Osteocyte (in vitro differentiated cells): ENCODE data around the gene ZSWIM7. TPM values are rescaled to one million over a fixed set of nuclear protein-coding genes. Genes with fewer than 3 reads are reported as not detected.

Source experiments
- DNase-seq: peaks from one replicate; pipeline ENCODE4 v3.0.0; 2021; ENCODE audit warnings: mixed read lengths; ENCODE audit not compliant: unreplicated experiment; ENCODE audit errors: extremely low spot score
- H3K27ac Mint-ChIP-seq: one replicate; pipeline ENCODE4 v1.8.0; 2021; ENCODE audit warnings: mild to moderate bottlenecking, mixed read lengths; ENCODE audit not compliant: unreplicated experiment
- H3K27me3 Mint-ChIP-seq: one replicate; pipeline ENCODE4 v1.8.0; 2021; ENCODE audit warnings: mixed read lengths; ENCODE audit not compliant: unreplicated experiment
- H3K36me3 Mint-ChIP-seq: one replicate; pipeline ENCODE4 v1.8.0; 2021; ENCODE audit warnings: mixed read lengths; ENCODE audit not compliant: unreplicated experiment
- H3K4me1 Mint-ChIP-seq: one replicate; pipeline ENCODE4 v1.8.0; 2021; ENCODE audit warnings: mixed read lengths; ENCODE audit not compliant: unreplicated experiment
- H3K4me3 Mint-ChIP-seq: one replicate; pipeline ENCODE4 v1.8.0; 2021; ENCODE audit warnings: mild to moderate bottlenecking, moderate library complexity, mixed read lengths; ENCODE audit not compliant: unreplicated experiment
- H3K9me3 Mint-ChIP-seq: one replicate; pipeline ENCODE4 v1.8.0; 2021; ENCODE audit warnings: mixed read lengths; ENCODE audit not compliant: unreplicated experiment
- total RNA-seq: library from RNA; stranded (reverse); gene quantifications from 2 replicates; pipeline ENCODE4 v1.2.1, GENCODE V29; 2021
- TF ChIP-seq, protein P1 (sequence below): fragments of 200-600 bp; sonication (generic); IDR thresholded peaks from 2 replicates; pipeline ENCODE4 v1.5.0; 2021; ENCODE audit warnings: antibody characterized with exemption, mild to moderate bottlenecking, moderate library complexity

ZSWIM7 gene
- total RNA-seq, 1 donor from 2014 or later: 22.2 TPM

DNA sequence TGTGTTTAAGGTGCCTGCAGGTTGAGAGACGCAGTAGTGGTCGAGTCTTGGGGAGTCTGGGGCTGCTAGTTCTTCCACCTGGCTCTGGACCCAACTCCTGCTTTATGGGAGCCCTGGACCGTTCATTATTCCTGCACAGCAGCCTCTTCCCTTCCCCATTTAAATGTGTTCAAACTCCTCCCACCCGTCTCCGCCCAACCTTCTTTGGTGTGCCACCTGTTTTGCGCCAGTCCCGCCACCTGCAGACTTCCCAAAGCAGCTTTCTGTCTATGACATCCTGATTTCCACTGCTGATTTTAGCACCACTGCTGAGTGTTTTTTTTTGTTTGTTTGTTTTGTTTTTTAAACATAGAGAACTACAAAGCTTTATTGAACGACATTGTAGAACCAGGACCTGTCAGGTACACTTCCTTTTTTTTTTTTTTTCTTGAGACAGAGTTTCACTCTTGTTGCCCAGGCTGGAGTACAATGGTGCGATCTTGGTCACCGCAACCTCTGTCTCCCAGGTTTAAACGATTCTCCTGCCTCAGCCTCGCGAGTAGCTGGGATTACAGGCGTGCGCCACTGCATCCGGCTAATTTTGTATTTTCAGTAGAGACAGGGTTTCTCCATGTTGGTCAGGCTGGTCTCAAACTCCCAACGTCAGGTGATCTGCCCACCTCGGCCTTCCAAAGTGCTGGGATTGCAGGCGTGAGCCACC is 41.7 kb downstream of the ZSWIM7 start:
- TF ChIP-seq, protein P1, sequence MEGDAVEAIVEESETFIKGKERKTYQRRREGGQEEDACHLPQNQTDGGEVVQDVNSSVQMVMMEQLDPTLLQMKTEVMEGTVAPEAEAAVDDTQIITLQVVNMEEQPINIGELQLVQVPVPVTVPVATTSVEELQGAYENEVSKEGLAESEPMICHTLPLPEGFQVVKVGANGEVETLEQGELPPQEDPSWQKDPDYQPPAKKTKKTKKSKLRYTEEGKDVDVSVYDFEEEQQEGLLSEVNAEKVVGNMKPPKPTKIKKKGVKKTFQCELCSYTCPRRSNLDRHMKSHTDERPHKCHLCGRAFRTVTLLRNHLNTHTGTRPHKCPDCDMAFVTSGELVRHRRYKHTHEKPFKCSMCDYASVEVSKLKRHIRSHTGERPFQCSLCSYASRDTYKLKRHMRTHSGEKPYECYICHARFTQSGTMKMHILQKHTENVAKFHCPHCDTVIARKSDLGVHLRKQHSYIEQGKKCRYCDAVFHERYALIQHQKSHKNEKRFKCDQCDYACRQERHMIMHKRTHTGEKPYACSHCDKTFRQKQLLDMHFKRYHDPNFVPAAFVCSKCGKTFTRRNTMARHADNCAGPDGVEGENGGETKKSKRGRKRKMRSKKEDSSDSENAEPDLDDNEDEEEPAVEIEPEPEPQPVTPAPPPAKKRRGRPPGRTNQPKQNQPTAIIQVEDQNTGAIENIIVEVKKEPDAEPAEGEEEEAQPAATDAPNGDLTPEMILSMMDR: no peak

DNA sequence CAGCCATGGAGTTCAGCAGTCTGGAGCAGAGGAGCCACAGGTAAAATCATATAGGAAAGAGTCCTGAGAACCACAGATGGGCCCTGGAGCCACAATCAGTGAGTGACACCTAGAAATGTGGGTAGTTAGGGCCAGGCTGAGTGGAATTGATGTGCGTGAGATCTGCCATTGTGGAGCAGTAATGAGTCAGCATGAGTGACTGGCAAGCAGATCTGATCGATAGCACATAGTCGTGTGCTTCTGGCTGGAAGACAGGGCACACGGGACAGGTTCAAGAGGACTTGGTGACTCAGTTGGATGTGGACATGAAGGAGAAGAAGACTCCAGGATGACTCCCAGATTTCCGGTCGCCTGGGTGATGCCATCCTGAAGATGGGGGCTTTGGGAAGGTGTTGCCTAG is 42.3 kb downstream of the ZSWIM7 start:
- DNase-seq: no peak
- Mint-ChIP-seq H3K27me3 (no peaks in the 10 kb centered on the region), H3K4me3 (no peak overlapping the region), H3K36me3 (peaks cover 2% of the 10 kb centered on the region), H3K4me1 (peaks cover 64% of the 10 kb centered on the region), H3K9me3 (no peaks in the 10 kb centered on the region), H3K27ac (no peak overlapping the region)
- TF ChIP-seq, protein P1: no peak

More for the DNA sequence above, 41.7 kb downstream of the ZSWIM7 start:
- Mint-ChIP-seq H3K27me3 (no peaks in the 10 kb centered on the region), H3K9me3 (no peaks in the 10 kb centered on the region), H3K27ac (no peak overlapping the region), H3K4me1 (peaks cover 62% of the 10 kb centered on the region), H3K36me3 (peaks cover 2% of the 10 kb centered on the region), H3K4me3 (no peak overlapping the region)
- DNase-seq: no peak

DNA sequence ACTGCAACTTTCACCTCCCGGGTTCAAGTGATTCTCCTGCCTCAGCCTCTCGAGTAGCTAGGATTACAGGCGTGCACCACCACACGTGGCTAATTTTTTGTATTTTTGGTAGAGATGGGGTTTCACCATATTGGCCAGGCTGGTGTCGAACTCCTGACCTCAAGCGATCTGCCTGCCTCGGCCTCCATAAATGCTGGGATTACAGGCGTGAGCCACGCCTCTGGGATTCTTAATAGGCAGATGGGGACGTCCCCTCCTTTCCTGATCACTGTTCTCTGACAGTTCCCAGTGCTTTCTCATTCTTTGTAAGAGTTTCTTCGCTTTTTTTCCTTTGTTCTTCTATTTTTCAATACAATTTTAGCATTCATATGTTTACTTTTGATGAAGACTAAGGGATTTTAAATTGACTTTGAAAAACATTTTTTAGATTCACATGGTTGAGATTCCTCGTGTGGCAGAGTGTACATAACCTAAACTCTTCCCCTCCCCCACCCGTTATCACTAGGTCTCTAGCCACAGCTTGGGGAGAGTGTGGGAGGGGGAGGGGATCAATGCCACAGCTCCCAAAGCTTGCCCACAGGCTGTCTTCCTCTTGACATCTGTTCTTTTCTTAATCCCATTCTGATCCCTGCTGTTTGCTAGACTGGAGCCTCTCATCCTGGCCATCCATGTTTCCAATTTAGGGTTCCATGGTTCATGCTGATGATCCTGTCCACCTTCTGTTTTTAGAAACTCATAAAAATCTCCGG is 43.5 kb downstream of the ZSWIM7 start:
- no peak for DNase-seq
- Mint-ChIP-seq H3K27me3 (no peaks in the 10 kb centered on the region), H3K4me3 (no peak overlapping the region), H3K9me3 (no peaks in the 10 kb centered on the region), H3K27ac (no peak overlapping the region), H3K36me3 (peaks cover 2% of the 10 kb centered on the region), H3K4me1 (peaks cover 57% of the 10 kb centered on the region)
- TF ChIP-seq, protein P1: no peak

DNA sequence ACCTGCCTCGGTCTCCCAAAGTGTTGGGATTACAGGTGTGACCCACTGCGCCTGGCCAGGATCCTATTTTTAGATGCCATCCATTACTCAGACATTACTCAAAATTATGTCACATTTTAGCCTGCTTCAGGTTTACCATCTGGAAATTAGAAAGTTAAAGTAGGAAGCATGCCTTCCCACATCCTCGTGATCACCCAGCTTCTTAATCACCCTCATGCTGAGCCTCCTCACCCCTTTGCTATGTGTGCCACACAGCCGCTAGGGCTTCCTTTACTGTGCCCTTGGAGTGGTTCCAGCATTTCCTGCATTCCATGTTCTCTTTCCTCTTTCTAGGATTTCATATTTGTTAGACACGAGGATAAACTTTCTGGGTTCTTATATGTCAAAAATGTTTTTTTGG is 45.3 kb downstream of the ZSWIM7 start:
- H3K9me3 Mint-ChIP-seq: no peaks in the 10 kb centered on the region
- peaks cover 53% of the 10 kb centered on the region for H3K4me1 Mint-ChIP-seq
- peaks cover 8% of the 10 kb centered on the region for H3K36me3 Mint-ChIP-seq
- no peak overlapping the region for H3K4me3 Mint-ChIP-seq
- H3K27me3 Mint-ChIP-seq: no peaks in the 10 kb centered on the region
- no peak for DNase-seq
- peak overlapping the region; percentile 82 for H3K27ac Mint-ChIP-seq
- TF ChIP-seq, protein P1: peak; percentile 18
